NCI-H774 (cell line): Measurements from ENCODE around the gene PNPLA2.
A peak's percentile ranks its signal among the peaks of the same experiment; 100 is the strongest.

Experiments
- DNase-seq: peaks from one replicate; lab custom pipeline; 2025; lab: John Stamatoyannopoulos, UW

The PNPLA2 gene, protein sequence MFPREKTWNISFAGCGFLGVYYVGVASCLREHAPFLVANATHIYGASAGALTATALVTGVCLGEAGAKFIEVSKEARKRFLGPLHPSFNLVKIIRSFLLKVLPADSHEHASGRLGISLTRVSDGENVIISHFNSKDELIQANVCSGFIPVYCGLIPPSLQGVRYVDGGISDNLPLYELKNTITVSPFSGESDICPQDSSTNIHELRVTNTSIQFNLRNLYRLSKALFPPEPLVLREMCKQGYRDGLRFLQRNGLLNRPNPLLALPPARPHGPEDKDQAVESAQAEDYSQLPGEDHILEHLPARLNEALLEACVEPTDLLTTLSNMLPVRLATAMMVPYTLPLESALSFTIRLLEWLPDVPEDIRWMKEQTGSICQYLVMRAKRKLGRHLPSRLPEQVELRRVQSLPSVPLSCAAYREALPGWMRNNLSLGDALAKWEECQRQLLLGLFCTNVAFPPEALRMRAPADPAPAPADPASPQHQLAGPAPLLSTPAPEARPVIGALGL

DNA sequence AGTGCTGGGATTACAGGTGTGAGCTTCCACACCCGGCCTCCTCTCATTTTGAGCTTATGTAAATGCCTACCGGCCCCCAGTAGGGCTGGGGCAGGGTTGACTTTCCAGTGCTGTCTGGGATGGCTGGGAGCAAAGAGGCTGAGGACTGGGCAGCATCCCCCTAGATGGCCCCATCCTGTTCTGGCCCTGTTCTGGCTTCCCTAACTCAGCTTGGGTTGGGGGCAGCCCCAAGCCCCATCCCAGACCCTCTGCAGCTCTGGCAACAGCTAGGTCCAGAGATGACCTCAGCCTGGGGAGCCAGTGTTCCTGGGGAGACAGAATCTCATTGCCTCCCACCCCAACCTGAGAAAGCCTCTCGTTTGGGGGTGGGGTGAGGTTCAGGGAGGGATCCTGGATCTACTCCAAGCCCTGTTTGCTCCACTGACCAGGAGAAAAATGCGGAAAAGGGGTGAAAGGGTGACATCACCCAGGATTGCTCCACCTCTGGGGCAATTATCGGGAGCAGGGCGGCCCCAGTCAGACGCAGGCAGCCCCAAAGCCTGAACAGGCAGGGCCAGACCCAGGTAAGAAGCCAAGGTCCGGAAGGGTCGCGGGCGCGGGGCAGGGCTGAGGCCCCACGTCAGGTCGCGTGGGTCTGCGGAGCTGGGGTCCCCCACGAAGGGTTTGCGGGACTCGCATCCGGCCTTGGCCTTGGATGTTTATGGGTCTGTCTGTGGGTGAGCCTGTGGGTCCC lies at the start of gene PNPLA2:
Gene PNPLA2 (plus strand): TSS at position 519 of the 733 bp plus-strand sequence. CDS start 805 bp downstream, outside the sequence.
- DNase-seq, result no peak

- DNase-seq, result no peak
These were observed 48.6 kb upstream of the PNPLA2 start for GRCh38 chr11:769887-770641.

GRCh38 chr11:770642-771616 lies 47.8 kb upstream of the PNPLA2 start:
- DNase-seq, result no peak

- DNase-seq, result no peak
These were observed 47.0 kb upstream of the PNPLA2 start for GRCh38 chr11:771617-772204.

- DNase-seq, result no peak
These were observed 46.0 kb upstream of the PNPLA2 start for GRCh38 chr11:772429-773390.

DNA sequence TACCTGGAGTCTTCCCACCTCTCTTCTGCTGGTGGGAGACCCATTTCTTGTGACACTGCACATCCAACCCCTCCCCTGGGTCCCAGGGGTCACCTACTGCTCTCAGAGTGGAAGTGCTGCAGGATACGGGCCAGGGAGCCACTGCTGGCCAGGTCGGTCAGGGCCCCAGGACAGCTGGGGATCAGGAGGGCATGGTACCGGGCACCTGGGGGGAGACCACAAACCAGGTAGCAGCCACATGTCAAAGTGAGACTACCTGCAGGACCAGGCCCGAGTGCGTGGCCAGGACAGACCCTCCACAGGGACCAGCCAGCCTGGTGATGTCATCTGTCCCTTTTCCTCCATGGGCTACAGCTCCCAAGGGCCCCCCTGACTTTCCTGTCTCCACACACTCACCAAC lies 45.3 kb upstream of the PNPLA2 start:
- DNase-seq, result no peak

- no peak for DNase-seq
These were observed 44.9 kb upstream of the PNPLA2 start for GRCh38 chr11:773830-774229.

GRCh38 chr11:774873-775592 lies 43.7 kb upstream of the PNPLA2 start:
- no peak for DNase-seq

- DNase-seq, result no peak
These were observed 42.5 kb upstream of the PNPLA2 start for GRCh38 chr11:776263-776560.

DNA sequence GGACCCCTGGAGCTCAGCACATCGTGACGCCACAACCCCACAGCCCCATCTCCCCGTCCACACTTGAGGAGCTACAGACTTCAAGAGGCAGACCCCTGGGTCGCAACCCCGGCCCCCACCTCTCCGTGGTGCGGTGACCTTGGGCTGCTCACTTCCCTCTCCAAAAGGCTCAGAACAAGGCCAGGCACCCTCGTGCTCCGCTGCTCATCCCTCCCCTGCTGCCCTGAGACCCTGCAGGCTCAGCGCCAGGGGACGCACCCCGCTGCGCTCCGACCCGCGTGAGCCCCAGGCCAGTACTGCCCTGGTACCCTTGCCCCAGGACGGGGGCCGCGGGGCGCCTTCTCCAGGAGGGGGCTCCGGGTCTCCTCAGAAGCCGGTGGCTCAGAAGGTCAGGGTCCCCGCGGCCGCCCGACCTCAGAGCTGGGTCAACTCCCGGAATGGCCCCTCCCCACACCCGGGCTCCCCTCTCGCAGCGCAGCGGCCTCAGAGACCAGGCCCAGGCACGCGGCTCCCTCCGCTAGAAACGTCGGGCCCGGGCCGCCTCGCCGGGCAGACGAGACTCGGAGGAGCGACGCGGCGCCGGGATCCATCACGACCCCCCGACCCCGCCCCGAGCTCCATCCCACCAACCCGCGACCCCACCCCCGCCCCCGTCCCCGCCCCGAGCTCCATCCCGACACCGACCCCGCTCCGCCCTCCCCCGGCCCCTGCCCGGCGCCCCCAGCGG lies 42.0 kb upstream of the PNPLA2 start:
- DNase-seq, result no peak

GRCh38 chr11:777288-778255 lies 41.1 kb upstream of the PNPLA2 start, which contains the start of gene GATD1:
GATD1 (minus strand) TSS chr11:777487; CDS start chr11:777462, 25 bp downstream.
- DNase-seq, result peak; percentile 80

- no peak for DNase-seq
These were observed 39.4 kb upstream of the PNPLA2 start for GRCh38 chr11:778976-779954.

- no peak for DNase-seq
These were observed 38.7 kb upstream of the PNPLA2 start for GRCh38 chr11:779955-780532.

DNA sequence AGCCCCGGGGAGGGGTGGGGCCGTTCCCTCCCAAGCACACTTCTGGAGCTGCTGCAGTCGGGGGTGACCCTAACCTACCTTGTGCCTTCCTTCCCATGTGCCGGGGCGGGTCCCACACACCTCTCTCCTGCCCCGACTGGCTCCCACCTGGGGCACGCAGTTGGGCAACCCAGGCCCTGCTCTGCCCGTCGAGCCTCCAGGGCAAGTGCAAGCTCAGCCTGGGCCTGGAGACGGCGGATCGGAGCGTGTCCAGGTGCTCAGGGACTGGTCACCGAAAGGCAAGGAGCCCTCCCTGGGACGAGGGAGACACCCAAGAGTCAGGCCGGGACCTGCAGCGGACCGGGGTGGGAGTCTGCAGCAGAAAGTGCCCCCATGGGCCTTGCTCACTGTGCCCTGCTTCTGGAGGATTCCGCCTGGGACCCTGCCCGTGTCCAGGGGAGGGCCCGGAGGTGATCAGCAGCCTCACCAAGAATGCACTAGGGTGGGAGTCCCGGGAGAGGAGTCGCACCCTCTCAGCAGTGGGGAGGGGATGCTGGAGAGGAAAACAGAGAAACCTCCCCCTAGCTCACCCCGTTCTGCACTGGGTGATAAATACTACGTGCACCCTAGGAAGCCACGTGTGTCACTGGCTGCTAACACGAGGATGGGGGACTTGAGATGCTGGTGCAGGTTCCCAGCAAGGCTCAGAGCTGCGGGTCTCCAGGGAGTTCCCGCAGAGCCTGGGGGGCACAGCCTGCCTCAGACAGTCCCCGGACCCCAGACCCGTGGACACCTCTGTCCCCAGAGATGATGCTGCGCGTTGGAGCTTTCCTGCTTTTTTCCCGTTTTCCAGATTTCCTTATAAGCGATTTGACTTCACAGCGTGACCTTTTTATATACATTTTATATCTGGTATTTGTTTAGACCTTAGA lies 36.2 kb upstream of the PNPLA2 start:
- DNase-seq, result no peak
